ENCODE data around the gene GPR161. TPM values are rescaled to one million over a fixed set of nuclear protein-coding genes. Genes with fewer than 3 reads are reported as not detected.

Gene GPR161
- total RNA-seq, 2 experiments from 2014 or later, result 0.15 TPM; not detected in 1

DNA sequence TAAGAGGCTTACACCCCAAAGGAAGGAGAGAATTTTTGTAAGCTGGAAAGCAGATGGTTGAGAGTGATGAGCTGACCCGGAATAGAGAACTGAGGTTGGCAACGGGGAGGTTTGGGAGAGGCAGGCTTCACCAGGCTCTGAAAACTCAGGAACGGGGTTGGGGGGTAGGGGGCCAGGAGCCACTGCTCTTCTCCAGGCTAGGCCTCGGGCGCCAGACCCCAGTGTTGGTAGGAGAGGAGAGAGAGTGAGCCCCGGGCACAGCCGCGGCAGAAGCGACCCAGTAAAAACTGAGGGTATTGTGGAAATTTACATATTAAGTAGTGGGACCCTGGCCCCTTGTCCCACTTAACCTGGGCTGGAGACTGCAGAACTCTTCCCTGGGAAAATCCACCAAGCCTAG lies 45.7 kb downstream of the GPR161 start:
- intact Hi-C loops (cut with micrococcal nuclease; ENCODE audit: unreplicated experiment), result no loop called here
- TF ChIP-seq, protein P1, sequence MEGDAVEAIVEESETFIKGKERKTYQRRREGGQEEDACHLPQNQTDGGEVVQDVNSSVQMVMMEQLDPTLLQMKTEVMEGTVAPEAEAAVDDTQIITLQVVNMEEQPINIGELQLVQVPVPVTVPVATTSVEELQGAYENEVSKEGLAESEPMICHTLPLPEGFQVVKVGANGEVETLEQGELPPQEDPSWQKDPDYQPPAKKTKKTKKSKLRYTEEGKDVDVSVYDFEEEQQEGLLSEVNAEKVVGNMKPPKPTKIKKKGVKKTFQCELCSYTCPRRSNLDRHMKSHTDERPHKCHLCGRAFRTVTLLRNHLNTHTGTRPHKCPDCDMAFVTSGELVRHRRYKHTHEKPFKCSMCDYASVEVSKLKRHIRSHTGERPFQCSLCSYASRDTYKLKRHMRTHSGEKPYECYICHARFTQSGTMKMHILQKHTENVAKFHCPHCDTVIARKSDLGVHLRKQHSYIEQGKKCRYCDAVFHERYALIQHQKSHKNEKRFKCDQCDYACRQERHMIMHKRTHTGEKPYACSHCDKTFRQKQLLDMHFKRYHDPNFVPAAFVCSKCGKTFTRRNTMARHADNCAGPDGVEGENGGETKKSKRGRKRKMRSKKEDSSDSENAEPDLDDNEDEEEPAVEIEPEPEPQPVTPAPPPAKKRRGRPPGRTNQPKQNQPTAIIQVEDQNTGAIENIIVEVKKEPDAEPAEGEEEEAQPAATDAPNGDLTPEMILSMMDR (conservative IDR thresholded peaks at IDR 0.05; ENCODE audit: low read length), result no peak
- no peak for TF ChIP-seq EZH2phosphoT487 (IDR thresholded peaks at IDR 0.05; ENCODE audit: borderline replicate concordance, low read depth, low read length)
- H3K4me1 ChIP-seq (ENCODE audit: insufficient read depth, low read length, poor library complexity, severe bottlenecking), result no peaks in the 10 kb centered on the region
- no peak overlapping the region for H2AFZ ChIP-seq (ENCODE audit: low read length)
- H3K36me3 ChIP-seq (ENCODE audit: insufficient read depth, low read length), result no peaks in the 10 kb centered on the region
- H3K9me2 ChIP-seq (ENCODE audit: insufficient read depth, low read length), result no peaks in the 10 kb centered on the region
- CTCF ChIA-PET (ENCODE audit: unreplicated experiment), result no interaction called here
- H3K9me3 ChIP-seq (ENCODE audit: low read length), result no peaks in the 10 kb centered on the region
- POLR2A ChIA-PET, result no interaction called here
- no peak overlapping the region for H3K4me3 ChIP-seq (ENCODE audit: low read depth, low read length, poor library complexity, severe bottlenecking)
- no peaks in the 10 kb centered on the region; the same call in 1 of the 2 replicates for H4K20me1 ChIP-seq (ENCODE audit: insufficient read depth, low read length)
- no peak overlapping the region for H3K27ac ChIP-seq (ENCODE audit: low read depth, low read length, poor library complexity, severe bottlenecking)
- no peaks in the 10 kb centered on the region for H3K79me2 ChIP-seq (ENCODE audit: insufficient read depth, low read depth, low read length)
- no peak for DNase-seq (ENCODE audit: low spot score)
- BruUV-seq (replicated peaks), result no TSS peak
- no peak overlapping the region for H3K4me2 ChIP-seq (ENCODE audit: low read length)

DNA sequence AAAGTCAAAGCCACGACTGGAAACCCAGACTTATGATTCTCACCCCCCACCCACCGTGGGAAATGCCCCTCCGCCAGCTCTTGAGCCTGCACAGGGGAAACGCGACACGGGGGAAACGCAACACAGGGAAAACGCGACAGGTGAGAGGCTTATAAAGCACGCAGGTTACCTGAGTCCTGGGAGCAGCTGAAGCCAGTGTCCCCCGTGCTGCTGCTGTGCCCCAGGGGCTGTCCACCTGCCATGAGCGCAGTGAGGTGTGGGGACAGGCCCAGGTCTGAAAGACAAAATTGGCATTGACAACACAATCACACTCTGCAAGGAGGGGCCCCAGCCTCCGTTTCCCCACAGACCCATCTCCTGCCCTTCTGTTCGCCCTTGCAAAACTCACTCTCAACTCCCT lies 46.3 kb downstream of the GPR161 start:
- DNase-seq (ENCODE audit: low spot score), result no peak
- CTCF ChIA-PET (ENCODE audit: unreplicated experiment), result no interaction called here

DNA sequence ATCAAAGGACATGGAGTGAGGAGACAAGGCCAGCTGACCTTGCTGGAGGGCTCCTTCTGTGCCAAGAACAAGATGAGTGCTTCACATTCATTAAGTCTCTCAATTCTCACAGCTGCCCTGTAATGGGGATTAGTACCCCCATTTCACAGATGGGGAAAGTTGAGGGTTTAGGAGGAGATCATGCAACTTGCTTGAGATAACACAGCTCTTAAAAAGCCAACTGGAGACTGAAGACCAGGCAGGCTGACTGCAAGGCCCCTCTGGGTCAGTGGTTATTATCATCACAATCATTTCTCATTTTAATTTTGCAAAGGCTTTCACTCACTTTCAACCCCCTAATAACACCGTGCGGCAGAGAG lies 46.8 kb downstream of the GPR161 start:
- Histone ChIP-seq H4K20me1 (ENCODE audit: insufficient read depth, low read length) (no peaks in the 10 kb centered on the region; the same call in 1 of the 2 replicates), H2AFZ (ENCODE audit: low read length) (no peak overlapping the region), H3K36me3 (ENCODE audit: insufficient read depth, low read length) (no peaks in the 10 kb centered on the region), H3K4me3 (ENCODE audit: low read depth, low read length, poor library complexity, severe bottlenecking) (no peak overlapping the region), H3K9me3 (ENCODE audit: low read length) (no peaks in the 10 kb centered on the region), H3K27ac (ENCODE audit: low read depth, low read length, poor library complexity, severe bottlenecking) (no peak overlapping the region), H3K4me2 (ENCODE audit: low read length) (no peak overlapping the region), H3K9me2 (ENCODE audit: insufficient read depth, low read length) (no peaks in the 10 kb centered on the region), H3K79me2 (ENCODE audit: insufficient read depth, low read depth, low read length) (no peaks in the 10 kb centered on the region), H3K4me1 (ENCODE audit: insufficient read depth, low read length, poor library complexity, severe bottlenecking) (no peaks in the 10 kb centered on the region)
- CTCF ChIA-PET (ENCODE audit: unreplicated experiment), result no interaction called here
- BruUV-seq (replicated peaks), result no TSS peak
- intact Hi-C loops (cut with micrococcal nuclease; ENCODE audit: unreplicated experiment), result loop anchor here (10.0 kb wide), 1 partner anchor 285 kb away; no protein-coding TSS in a partner anchor
- DNase-seq (ENCODE audit: low spot score), result no peak
- POLR2A ChIA-PET, result no interaction called here
- TF ChIP-seq EZH2phosphoT487 (IDR thresholded peaks at IDR 0.05; ENCODE audit: borderline replicate concordance, low read depth, low read length), result no peak
- TF ChIP-seq, protein P1 (conservative IDR thresholded peaks at IDR 0.05; ENCODE audit: low read length), result no peak

More for the DNA sequence above, 46.3 kb downstream of the GPR161 start:
- no peak overlapping the region for H3K4me3 ChIP-seq (ENCODE audit: low read depth, low read length, poor library complexity, severe bottlenecking)
- H3K9me2 ChIP-seq (ENCODE audit: insufficient read depth, low read length), result no peaks in the 10 kb centered on the region
- no peaks in the 10 kb centered on the region for H3K9me3 ChIP-seq (ENCODE audit: low read length)
- TF ChIP-seq, protein P1 (conservative IDR thresholded peaks at IDR 0.05; ENCODE audit: low read length), result no peak
- no peak for TF ChIP-seq EZH2phosphoT487 (IDR thresholded peaks at IDR 0.05; ENCODE audit: borderline replicate concordance, low read depth, low read length)
- H3K4me1 ChIP-seq (ENCODE audit: insufficient read depth, low read length, poor library complexity, severe bottlenecking), result no peaks in the 10 kb centered on the region
- H3K79me2 ChIP-seq (ENCODE audit: insufficient read depth, low read depth, low read length), result no peaks in the 10 kb centered on the region
- H3K27ac ChIP-seq (ENCODE audit: low read depth, low read length, poor library complexity, severe bottlenecking), result no peak overlapping the region
- POLR2A ChIA-PET, result no interaction called here
- no TSS peak for BruUV-seq (replicated peaks)
- no peaks in the 10 kb centered on the region; the same call in 1 of the 2 replicates for H4K20me1 ChIP-seq (ENCODE audit: insufficient read depth, low read length)
- H3K4me2 ChIP-seq (ENCODE audit: low read length), result no peak overlapping the region
- no peaks in the 10 kb centered on the region for H3K36me3 ChIP-seq (ENCODE audit: insufficient read depth, low read length)
- intact Hi-C loops (cut with micrococcal nuclease; ENCODE audit: unreplicated experiment), result no loop called here
- no peak overlapping the region for H2AFZ ChIP-seq (ENCODE audit: low read length)
